ENCODE measurements around the gene GPC3.

The GPC3 gene

GRCh38 chrX:133550665-133551485, 434.5 kb downstream of the GPC3 start:
- TF ChIP-seq, protein P1, sequence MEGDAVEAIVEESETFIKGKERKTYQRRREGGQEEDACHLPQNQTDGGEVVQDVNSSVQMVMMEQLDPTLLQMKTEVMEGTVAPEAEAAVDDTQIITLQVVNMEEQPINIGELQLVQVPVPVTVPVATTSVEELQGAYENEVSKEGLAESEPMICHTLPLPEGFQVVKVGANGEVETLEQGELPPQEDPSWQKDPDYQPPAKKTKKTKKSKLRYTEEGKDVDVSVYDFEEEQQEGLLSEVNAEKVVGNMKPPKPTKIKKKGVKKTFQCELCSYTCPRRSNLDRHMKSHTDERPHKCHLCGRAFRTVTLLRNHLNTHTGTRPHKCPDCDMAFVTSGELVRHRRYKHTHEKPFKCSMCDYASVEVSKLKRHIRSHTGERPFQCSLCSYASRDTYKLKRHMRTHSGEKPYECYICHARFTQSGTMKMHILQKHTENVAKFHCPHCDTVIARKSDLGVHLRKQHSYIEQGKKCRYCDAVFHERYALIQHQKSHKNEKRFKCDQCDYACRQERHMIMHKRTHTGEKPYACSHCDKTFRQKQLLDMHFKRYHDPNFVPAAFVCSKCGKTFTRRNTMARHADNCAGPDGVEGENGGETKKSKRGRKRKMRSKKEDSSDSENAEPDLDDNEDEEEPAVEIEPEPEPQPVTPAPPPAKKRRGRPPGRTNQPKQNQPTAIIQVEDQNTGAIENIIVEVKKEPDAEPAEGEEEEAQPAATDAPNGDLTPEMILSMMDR (conservative IDR thresholded peaks at IDR 0.05; ENCODE audit: control insufficient read depth, insufficient read depth, low read depth, low read length): no peak
- H3K4me3 ChIP-seq (ENCODE audit: control insufficient read depth, low read depth, low read length): no peak overlapping the region
- DNase-seq (ENCODE audit: low read depth): no peak

DNA sequence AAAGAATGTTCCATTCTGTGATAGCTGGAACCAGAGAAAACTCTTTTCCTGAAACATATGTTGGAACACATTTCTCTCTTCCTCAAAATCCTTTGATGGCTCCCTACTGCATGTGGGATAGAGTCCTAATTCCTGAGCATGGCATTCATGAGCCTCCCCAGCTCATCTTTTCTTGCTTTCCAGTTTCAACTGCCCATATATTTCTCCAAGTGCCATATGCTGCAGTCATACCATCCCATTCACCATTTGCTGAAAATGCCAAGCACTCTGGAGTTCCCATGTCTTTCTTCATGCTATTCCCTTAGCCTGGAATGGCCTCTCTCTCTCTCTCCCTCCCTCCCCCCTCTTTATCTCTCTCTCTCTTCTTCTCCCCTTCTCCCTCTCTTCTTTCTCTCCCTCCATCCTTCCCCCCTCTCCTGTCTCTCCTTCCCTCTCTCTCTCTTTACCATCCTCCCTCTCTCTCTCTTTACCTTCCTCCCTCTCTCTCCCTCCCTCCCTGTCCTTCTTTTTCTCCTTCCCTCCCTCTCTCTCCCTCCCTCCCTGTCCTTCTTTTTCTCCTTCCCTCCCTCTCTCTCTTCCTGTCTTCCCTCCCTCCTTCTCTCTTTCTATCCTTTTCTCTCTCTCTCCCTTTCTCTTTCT, 436.0 kb downstream of the GPC3 start:
- TF ChIP-seq, protein P1 (conservative IDR thresholded peaks at IDR 0.05; ENCODE audit: control insufficient read depth, insufficient read depth, low read depth, low read length): no peak
- no peak for DNase-seq (ENCODE audit: low read depth)
- H3K4me3 ChIP-seq (ENCODE audit: control insufficient read depth, low read depth, low read length): no peak overlapping the region

DNA sequence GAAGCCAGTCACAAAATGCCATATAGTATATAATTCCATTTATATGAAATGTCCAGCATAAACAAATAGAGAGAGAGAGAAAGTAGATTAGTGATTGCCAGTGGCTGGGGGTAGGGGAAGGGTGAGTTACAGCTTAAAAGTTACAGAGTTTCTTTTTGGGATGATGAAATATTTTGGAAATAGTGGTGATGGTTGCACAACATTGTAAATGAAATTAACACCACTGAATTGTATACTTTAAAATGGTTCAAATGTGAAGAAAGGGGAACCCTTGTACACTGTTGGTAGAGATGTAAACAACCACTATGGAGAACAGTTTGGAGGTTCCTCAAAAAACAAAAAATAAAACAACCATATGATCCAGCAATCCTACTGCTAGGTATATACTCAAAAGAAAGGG, 439.0 kb downstream of the GPC3 start:
- DNase-seq (ENCODE audit: low read depth): peak; percentile 7
- TF ChIP-seq, protein P1 (conservative IDR thresholded peaks at IDR 0.05; ENCODE audit: control insufficient read depth, insufficient read depth, low read depth, low read length): no peak
- H3K4me3 ChIP-seq (ENCODE audit: control insufficient read depth, low read depth, low read length): no peak overlapping the region

GRCh38 chrX:133544778-133545177, 440.6 kb downstream of the GPC3 start:
- peak; percentile 3 for DNase-seq (ENCODE audit: low read depth)
- H3K4me3 ChIP-seq (ENCODE audit: control insufficient read depth, low read depth, low read length): no peak overlapping the region
- TF ChIP-seq, protein P1 (conservative IDR thresholded peaks at IDR 0.05; ENCODE audit: control insufficient read depth, insufficient read depth, low read depth, low read length): no peak

DNA sequence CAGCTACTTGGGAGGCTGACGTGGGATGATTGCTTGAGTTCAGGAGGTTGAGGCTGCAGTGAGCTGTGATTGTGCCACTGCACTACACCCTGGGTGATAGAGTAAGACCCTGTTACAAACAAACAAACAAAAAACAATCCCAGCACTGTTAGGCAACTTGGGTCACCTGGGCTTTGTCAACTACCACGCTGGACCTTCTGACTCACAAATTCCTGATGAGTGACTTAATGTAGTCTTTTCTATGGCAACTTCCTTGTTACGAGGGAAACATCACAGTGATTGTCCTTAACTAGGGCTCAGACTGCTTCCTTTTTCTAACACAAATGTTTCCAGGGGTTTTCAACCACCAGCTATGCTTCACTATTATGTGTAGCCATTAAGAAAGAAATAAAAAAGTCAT, 441.3 kb downstream of the GPC3 start:
- no peak overlapping the region for H3K4me3 ChIP-seq (ENCODE audit: control insufficient read depth, low read depth, low read length)
- DNase-seq (ENCODE audit: low read depth): peak; percentile 84
- TF ChIP-seq, protein P1 (conservative IDR thresholded peaks at IDR 0.05; ENCODE audit: control insufficient read depth, insufficient read depth, low read depth, low read length): no peak

DNA sequence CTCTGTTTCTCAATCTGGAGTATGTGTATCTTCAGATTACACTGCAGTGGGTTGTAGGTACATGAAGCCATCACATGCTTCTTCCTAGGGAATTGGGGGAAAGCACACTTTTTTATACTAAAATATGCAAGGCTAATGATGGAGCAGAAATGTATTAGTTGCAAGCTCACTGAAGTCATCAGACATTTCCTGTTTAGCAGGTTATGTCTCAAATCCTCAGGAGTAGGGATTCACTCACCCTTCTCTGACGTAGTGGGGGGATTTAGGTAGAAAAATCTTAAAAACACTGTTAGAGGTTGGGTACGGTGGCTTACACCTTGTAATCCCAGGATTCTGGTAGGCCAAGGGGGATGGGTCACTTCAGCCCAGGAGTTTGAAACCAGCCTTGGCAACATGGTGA, 441.7 kb downstream of the GPC3 start:
- no peak overlapping the region for H3K4me3 ChIP-seq (ENCODE audit: control insufficient read depth, low read depth, low read length)
- TF ChIP-seq, protein P1 (conservative IDR thresholded peaks at IDR 0.05; ENCODE audit: control insufficient read depth, insufficient read depth, low read depth, low read length): no peak
- DNase-seq (ENCODE audit: low read depth): no peak
